Neutrophil (primary cell): ENCODE results near the gene TEX14.

ENCODE experiments used
- H3K27ac ChIP-seq: fragments of 200-600 bp; sonication (generic); 2 replicates; pipeline ENCODE4 v1.5.1; 2016; ENCODE audit warnings: mild to moderate bottlenecking, moderate library complexity
- H3K27me3 ChIP-seq: fragments of 200-600 bp; sonication (generic); 2 replicates; pipeline ENCODE4 v1.6.0; 2016; ENCODE audit warnings: mild to moderate bottlenecking
- H3K36me3 ChIP-seq: fragments of 200-600 bp; sonication (generic); 2 replicates; pipeline ENCODE4 v1.5.1; 2017
- H3K4me1 ChIP-seq, 2 experiments: fragments of 200-600 bp in 1 of 2; sonication (generic) in 1 of 2; 1 replicate in 1 of 2; 2 replicates in 1 of 2; pipeline versions ENCODE4 v1.5.1 to v1.6.1; 2013 to 2016; ENCODE audit warnings: low read depth in 1 of 2, low read length in 1 of 2, mild to moderate bottlenecking in 1 of 2, moderate library complexity in 1 of 2; ENCODE audit not compliant: control insufficient read depth in 1 of 2, insufficient read depth in 1 of 2
- H3K4me3 ChIP-seq, 2 experiments: fragments of 200-600 bp in 1 of 2; sonication (generic) in 1 of 2; 1 replicate in 1 of 2; 2 replicates in 1 of 2; pipeline ENCODE4 v1.5.1; 2013 to 2016; ENCODE audit warnings: low read depth in 1 of 2, low read length in 1 of 2, mild to moderate bottlenecking in 1 of 2, moderate library complexity in 1 of 2
- H3K9me3 ChIP-seq: fragments of 200-600 bp; sonication (generic); 2 replicates; pipeline ENCODE4 v1.5.1; 2016
- TF ChIP-seq, protein P1 (sequence below): fragments of 200-600 bp; sonication (generic); IDR thresholded peaks from 2 replicates; pipeline ENCODE4 v1.5.1; 2016; ENCODE audit warnings: antibody characterized with exemption

TEX14 gene

DNA sequence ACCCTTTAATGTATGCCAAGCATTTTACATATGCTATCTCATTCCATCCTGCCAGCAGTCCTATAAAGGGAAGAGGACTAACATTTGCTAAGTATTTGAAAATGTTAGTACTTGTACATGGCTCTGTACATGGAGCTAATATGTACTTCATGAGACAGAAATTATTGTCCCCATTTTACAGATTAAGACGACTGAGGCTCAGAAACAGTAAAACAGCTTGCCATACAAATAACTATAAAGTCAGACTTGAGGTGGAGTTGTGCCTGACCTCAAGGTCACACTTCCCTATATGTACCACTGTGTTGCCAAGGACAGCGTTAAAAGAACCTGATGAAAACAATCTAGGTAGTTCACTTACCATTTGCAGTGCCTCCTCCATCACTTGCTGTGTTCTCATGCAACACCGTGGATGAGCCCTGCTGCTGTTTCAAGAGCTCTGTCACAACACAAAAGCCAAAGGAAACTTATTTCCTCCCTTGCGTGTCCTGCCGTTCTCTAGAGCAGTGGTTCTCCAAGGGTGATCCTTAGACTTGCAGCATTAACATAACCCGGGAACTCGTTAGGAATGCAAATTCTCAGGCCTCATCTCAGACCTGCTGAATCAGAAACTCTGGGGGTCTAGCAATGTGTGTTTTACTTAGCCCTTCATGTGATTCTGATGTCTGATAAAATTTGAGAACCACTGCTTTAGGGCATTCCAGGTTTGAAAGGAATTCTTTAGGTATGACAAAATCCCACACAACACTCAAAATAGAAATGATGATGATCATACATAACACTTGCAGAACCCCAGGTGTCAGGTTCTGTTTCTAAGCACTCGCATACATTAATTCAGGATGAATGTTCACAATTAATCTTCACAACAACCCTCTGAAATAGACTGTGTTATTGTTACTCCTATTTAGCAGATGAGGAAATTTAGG, 126.2 kb downstream of the TEX14 start:
- Histone ChIP-seq H3K4me3 (no peak overlapping the region), H3K27ac (no peak overlapping the region), H3K9me3 (no peaks in the 10 kb centered on the region), H3K36me3 (no peaks in the 10 kb centered on the region), H3K27me3 (no peaks in the 10 kb centered on the region), H3K4me1 (peaks cover 33 to 35% of the 10 kb centered on the region in 2 experiments)
- TF ChIP-seq, protein P1, sequence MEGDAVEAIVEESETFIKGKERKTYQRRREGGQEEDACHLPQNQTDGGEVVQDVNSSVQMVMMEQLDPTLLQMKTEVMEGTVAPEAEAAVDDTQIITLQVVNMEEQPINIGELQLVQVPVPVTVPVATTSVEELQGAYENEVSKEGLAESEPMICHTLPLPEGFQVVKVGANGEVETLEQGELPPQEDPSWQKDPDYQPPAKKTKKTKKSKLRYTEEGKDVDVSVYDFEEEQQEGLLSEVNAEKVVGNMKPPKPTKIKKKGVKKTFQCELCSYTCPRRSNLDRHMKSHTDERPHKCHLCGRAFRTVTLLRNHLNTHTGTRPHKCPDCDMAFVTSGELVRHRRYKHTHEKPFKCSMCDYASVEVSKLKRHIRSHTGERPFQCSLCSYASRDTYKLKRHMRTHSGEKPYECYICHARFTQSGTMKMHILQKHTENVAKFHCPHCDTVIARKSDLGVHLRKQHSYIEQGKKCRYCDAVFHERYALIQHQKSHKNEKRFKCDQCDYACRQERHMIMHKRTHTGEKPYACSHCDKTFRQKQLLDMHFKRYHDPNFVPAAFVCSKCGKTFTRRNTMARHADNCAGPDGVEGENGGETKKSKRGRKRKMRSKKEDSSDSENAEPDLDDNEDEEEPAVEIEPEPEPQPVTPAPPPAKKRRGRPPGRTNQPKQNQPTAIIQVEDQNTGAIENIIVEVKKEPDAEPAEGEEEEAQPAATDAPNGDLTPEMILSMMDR, result no peak

DNA sequence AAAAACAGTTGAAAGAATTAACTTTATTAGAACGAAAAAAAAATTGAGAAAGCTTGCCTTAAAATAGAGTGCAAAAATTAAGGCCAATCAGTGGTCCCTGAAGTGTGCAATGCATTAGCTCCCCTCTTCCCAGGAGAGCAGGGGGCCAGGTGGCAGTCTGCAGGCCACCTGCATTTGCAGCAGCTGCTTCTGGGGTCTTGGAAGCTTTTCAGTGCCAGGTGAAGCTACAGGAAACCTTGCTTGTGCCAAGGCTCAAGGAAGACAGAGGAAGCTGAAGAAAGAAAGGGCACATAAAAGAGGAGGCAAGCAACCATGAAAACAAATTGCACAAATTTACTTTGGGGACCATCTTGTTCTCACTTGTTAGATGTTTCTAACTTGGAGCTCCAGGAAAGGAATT, 126.9 kb downstream of the TEX14 start:
- no peak overlapping the region for H3K4me3 ChIP-seq

DNA sequence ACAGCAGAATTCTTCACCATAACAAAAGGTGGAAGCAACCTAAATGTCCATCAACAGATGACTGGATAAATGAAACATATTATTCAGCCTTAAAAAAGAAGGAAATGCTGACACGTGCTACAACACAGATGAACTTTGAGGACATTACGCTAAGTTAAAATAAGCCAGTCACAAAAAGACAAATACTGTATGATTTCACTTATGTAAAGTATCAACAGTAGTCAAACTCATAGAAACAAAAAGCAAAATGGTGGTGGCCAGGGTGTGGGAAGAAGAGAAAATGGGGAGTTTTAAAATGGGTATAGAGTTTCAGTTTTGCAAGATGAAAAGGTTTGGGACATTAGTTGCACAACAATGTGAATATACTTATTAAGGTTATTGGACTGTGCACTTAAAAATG, 127.6 kb downstream of the TEX14 start:
- Histone ChIP-seq H3K36me3 (no peaks in the 10 kb centered on the region), H3K4me3 (no peak overlapping the region), H3K9me3 (no peaks in the 10 kb centered on the region), H3K27me3 (no peaks in the 10 kb centered on the region), H3K27ac (no peak overlapping the region), H3K4me1 (peaks cover 28 to 31% of the 10 kb centered on the region in 2 experiments)
- TF ChIP-seq, protein P1, result no peak

More for the DNA sequence above, 126.9 kb downstream of the TEX14 start:
- Histone ChIP-seq H3K4me1 (peaks cover 33 to 35% of the 10 kb centered on the region in 2 experiments), H3K9me3 (no peaks in the 10 kb centered on the region), H3K27ac (no peak overlapping the region), H3K27me3 (no peaks in the 10 kb centered on the region), H3K36me3 (no peaks in the 10 kb centered on the region)
- TF ChIP-seq, protein P1, result no peak

DNA sequence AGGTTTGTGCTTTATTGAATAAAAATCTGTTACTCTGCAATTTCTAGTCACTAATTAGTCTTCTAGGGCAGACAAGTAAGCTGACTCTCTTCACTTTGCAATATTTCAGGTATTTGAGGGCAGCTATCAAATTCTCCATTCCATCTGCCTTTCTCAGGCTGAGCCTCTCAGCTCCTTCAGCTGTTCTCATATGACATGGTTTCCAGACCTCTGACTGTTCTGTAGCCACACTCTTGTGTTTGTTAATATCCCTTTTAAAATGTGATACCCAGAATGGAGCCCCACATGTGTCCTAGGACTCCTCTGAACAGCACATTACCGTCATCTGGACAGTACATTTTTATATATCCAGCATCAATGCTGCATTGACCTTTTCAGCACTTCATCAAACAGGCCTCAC, 131.3 kb downstream of the TEX14 start:
- Histone ChIP-seq H3K9me3 (no peaks in the 10 kb centered on the region), H3K27ac (no peak overlapping the region), H3K27me3 (no peaks in the 10 kb centered on the region), H3K36me3 (no peaks in the 10 kb centered on the region), H3K4me3 (no peak overlapping the region), H3K4me1 (peaks cover 4 to 11% of the 10 kb centered on the region in 2 experiments)
- TF ChIP-seq, protein P1, result no peak

DNA sequence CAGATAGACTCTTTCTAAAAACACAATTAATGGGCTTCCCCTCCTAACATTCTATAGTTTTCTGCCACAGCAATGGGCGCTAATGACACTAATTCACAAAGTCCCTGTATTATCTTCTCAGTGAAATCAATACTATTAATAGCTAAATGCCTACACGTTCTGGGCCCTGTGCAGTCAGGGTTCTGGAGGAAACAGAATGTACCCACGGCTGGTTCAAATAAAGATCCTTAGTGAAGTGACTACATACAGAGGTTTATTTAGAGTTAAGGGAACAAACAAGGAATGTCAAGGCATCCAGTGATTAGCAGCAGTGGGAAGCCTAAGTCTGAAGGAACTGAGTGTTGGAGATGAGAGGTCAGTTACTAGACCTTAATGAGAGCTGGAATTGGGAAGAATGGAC, 133.9 kb downstream of the TEX14 start:
- H3K4me1 ChIP-seq, result peaks cover 0 to 6% of the 10 kb centered on the region in 2 experiments
- no peaks in the 10 kb centered on the region for H3K9me3 ChIP-seq
- no peaks in the 10 kb centered on the region for H3K36me3 ChIP-seq
- TF ChIP-seq, protein P1, result no peak
- no peak overlapping the region for H3K27ac ChIP-seq
- H3K4me3 ChIP-seq, result no peak overlapping the region
- H3K27me3 ChIP-seq, result no peaks in the 10 kb centered on the region
